GM21367 (cell line): ENCODE measurements around the gene C1orf216.
"Not testable (repeated sequence)": the region's sequence is repeated elsewhere in the genome, so short reads cannot be mapped to it uniquely, and the experiment has no call there.

Experiments used
- ATAC-seq: cut with Tn5 transposase; IDR thresholded peaks from one replicate; pipeline ENCODE4 v1.9.1; 2021; ENCODE audit not compliant: unreplicated experiment

The C1orf216 gene

GRCh38 chr1:35707601-35708440 lies 10.9 kb downstream of the C1orf216 start:
- no peak for ATAC-seq

- no peak for ATAC-seq
Observed at GRCh38 chr1:35706846-35707600, 11.7 kb downstream of the C1orf216 start.

- no peak for ATAC-seq
Observed at GRCh38 chr1:35702508-35702907, 16.2 kb downstream of the C1orf216 start.

GRCh38 chr1:35699152-35699551 lies 19.5 kb downstream of the C1orf216 start:
- ATAC-seq: not testable (repeated sequence)

GRCh38 chr1:35692317-35692716 lies 26.4 kb downstream of the C1orf216 start:
- ATAC-seq: no peak

GRCh38 chr1:35691571-35692220 lies 27.0 kb downstream of the C1orf216 start:
- ATAC-seq: no peak

GRCh38 chr1:35691080-35691479 lies 27.6 kb downstream of the C1orf216 start:
- no peak for ATAC-seq

GRCh38 chr1:35690103-35690502 lies 28.6 kb downstream of the C1orf216 start:
- not testable (repeated sequence) for ATAC-seq

- no peak for ATAC-seq
Observed at GRCh38 chr1:35688161-35688560, 30.5 kb downstream of the C1orf216 start.

GRCh38 chr1:35683012-35683411 lies 35.7 kb downstream of the C1orf216 start:
- no peak for ATAC-seq

- no peak for ATAC-seq
Observed at GRCh38 chr1:35680271-35680670, 38.4 kb downstream of the C1orf216 start.

GRCh38 chr1:35675773-35676172 lies 42.9 kb downstream of the C1orf216 start:
- ATAC-seq: no peak

GRCh38 chr1:35674111-35674510 lies 44.6 kb downstream of the C1orf216 start:
- no peak for ATAC-seq

GRCh38 chr1:35672116-35672515 lies 46.6 kb downstream of the C1orf216 start:
- ATAC-seq: no peak

- no peak for ATAC-seq
Observed at GRCh38 chr1:35668506-35668905, 50.2 kb downstream of the C1orf216 start.

- no peak for ATAC-seq
Observed at GRCh38 chr1:35666916-35667315, 51.8 kb downstream of the C1orf216 start.

GRCh38 chr1:35666216-35666615 lies 52.5 kb downstream of the C1orf216 start:
- ATAC-seq: no peak
